Retinal pigment epithelial cell (primary cell): ENCODE results near the gene MGME1.

Source experiments
- DNase-seq: peaks from one replicate; pipeline ENCODE4 v3.0.0-alpha.2; 2010; ENCODE audit warnings: low read depth
- H3K4me3 ChIP-seq: 2 replicates; pipeline ENCODE4 v1.5.1; 2011; ENCODE audit warnings: mild to moderate bottlenecking, low read length, control low read depth, moderate library complexity
- TF ChIP-seq, protein P1 (sequence below): conservative IDR thresholded peaks from 2 replicates; pipeline ENCODE4 v1.5.1; 2011; ENCODE audit warnings: low read depth, low read length, control low read depth, inconsistent platforms

MGME1 gene

DNA sequence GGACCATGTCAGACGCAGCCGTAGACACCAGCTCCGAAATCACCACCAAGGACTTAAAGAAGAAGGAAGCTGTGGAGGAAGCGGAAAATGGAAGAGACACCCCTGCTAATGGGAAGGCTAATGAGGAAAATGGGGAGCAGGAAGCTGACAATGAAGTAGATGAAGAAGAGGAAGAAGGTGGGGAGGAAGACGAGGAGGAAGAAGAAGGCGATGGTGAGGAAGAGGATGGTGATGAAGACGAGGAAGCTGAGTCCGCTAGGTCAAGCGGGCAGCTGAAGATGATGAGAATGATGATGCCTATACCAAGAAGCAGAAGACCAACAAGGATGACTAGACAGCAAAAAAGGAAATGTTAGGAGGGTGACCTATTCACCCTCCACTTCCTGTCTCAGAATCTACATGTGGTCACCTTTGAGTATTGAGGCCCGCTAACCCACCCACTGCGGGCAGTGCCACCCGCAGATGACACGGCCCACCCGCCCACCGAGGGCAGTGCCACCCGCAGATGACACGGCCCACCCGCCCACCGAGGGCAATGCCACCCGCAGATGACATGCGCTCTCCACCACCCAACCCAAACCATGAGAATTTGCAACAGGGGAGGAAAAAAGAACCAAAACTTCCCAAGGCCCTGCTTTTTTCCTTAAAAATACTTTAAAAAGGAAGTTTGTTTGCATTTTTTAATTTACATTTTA, 43.3 kb downstream of the MGME1 start:
- TF ChIP-seq, protein P1, sequence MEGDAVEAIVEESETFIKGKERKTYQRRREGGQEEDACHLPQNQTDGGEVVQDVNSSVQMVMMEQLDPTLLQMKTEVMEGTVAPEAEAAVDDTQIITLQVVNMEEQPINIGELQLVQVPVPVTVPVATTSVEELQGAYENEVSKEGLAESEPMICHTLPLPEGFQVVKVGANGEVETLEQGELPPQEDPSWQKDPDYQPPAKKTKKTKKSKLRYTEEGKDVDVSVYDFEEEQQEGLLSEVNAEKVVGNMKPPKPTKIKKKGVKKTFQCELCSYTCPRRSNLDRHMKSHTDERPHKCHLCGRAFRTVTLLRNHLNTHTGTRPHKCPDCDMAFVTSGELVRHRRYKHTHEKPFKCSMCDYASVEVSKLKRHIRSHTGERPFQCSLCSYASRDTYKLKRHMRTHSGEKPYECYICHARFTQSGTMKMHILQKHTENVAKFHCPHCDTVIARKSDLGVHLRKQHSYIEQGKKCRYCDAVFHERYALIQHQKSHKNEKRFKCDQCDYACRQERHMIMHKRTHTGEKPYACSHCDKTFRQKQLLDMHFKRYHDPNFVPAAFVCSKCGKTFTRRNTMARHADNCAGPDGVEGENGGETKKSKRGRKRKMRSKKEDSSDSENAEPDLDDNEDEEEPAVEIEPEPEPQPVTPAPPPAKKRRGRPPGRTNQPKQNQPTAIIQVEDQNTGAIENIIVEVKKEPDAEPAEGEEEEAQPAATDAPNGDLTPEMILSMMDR: no peak
- no peak overlapping the region for H3K4me3 ChIP-seq
- DNase-seq: no peak

DNA sequence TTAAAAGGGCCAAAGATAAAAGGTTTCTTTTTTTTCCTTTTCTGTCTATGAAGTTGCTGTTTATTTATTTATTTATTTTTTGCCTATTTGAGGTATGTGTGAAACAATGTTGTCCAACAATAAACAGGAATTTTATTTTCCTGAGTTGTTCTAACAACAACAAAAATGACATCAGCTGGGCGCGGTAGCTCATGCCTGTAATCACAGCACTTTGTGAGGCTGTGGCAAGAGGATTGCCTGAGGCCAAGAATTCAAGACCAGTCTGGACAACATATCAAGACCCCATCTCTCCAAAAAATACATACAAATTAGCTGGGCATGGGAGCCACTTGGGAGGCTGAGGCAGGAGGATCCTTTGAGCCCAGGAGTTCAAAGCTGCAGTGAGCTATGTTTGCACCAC, 44.1 kb downstream of the MGME1 start:
- DNase-seq: no peak
- no peak overlapping the region for H3K4me3 ChIP-seq
- TF ChIP-seq, protein P1: no peak

DNA sequence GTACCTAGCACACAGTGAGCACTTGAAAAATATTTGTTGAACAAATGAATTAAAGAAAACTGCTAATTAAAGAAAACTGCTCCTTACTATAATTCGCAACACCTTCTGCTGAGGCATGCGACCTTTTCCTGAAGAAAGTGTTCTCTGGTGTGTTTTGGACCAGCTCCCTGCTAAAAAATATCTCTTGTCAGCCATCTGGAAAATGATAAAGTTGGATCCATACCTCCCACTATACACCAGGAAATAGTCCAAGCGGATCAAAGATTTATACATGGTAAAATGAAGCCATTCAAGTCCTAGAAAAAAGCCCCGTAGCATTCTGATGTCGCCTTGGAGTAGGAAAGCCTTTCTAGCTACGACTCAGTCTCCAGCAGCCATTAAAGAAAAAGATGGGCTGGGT, 45.6 kb downstream of the MGME1 start:
- H3K4me3 ChIP-seq: no peak overlapping the region
- DNase-seq: no peak
- TF ChIP-seq, protein P1: no peak

DNA sequence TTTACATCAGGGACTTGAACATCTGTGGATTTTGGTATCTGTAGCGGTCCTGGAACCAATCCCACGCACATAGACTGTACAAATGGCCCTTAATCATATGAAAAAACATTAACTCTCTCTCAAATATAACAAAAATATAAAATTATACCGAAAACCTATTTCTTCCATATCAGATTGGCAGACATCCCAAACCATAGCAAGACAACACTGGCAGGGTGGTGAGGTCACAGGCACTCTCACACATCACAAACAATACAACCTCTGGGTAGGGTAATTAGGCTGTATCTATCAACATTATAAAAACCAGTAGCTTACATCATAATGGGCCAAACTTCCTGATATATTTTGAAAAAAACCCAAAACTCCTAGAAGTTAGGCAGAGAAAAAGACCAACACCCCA, 48.0 kb downstream of the MGME1 start:
- no peak for DNase-seq
- TF ChIP-seq, protein P1: no peak
- no peak overlapping the region for H3K4me3 ChIP-seq

DNA sequence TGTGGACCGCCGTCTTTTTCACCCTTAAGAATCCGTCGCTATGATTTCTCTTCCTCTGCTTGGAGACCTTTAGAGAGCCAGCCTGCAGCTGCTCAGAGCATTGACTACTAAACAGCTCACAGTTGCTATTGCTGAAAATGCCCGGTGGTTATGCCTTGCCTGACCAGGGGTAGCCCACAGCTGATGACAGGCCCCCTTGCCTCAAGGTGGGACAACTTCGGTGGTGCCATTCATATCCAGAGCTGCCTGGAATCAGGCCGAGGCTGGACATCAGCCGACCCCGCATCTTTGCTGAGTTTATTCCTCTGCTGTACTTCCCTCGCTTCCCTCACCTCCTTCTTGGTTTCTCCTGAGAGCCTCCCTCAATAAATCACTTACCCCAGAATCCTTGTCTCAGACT, 49.3 kb downstream of the MGME1 start:
- no peak for DNase-seq
- TF ChIP-seq, protein P1: no peak
- H3K4me3 ChIP-seq: no peak overlapping the region

DNA sequence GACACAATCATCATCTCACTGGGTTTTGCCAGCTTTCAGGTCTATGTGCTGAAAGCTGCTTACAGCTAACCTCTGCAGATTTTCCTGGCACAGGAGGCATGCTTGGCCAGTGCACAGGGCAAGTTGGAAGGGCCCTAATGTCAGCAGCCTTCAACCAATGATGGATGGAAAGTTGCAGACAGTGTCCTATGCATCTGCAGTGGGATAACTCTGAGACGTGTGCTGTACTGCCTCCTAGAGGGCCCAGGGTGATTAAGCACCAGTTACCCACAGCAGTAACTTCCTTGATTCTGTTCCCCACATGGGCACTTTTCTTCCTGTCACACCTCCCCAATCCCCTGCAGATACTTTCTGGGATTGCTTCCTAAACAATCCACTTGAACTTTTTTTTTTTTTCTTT, 50.2 kb downstream of the MGME1 start:
- TF ChIP-seq, protein P1: peak; percentile 62
- DNase-seq: no peak
- no peak overlapping the region for H3K4me3 ChIP-seq

DNA sequence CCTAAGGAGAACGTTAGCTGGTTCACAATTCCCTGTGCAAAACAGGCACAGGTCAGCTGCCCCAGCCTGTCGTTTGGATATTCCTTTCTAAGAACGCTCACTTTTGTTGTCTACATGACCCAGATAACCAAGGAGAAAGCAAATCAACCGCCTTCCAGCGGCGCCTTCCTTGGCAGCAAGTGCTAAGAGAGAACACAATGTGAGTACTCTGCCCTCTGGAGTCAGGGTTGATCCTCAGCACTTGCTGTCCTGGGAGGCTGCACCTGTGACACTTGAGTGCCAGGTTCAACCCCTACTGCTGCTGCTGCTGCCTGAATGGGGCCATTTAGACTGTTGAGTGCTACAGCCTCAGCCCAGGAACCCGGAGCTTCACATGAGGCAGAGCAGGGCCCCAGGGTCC, 52.1 kb downstream of the MGME1 start:
- TF ChIP-seq, protein P1: no peak
- no peak for DNase-seq
- no peak overlapping the region for H3K4me3 ChIP-seq
